Upper lobe of right lung (tissue), 1 donor: ENCODE measurements around the gene SUPV3L1. TPM values are rescaled to one million over a fixed set of nuclear protein-coding genes. Genes with fewer than 3 reads are reported as not detected.
A peak's percentile ranks its signal among the peaks of the same experiment; 100 is the strongest.

Experiments
- ATAC-seq: fragments of 200-7000 bp; cut with Tn5 transposase; one replicate; pipeline ENCODE4 v1.9.1; 2020; ENCODE audit warnings: mild to moderate bottlenecking, moderate library complexity
- DNase-seq: peaks from one replicate; pipeline ENCODE4 v3.0.0-alpha.2; 2020
- H3K27ac ChIP-seq: fragments of 200-600 bp; one replicate; pipeline ENCODE4 v1.8.0; 2022
- H3K27me3 ChIP-seq: fragments of 200-600 bp; one replicate; pipeline ENCODE4 v1.8.0; 2022; ENCODE audit warnings: mild to moderate bottlenecking
- H3K36me3 ChIP-seq: fragments of 200-600 bp; one replicate; pipeline ENCODE4 v1.8.0; 2022
- H3K4me1 ChIP-seq: fragments of 200-600 bp; one replicate; pipeline ENCODE4 v1.8.0; 2022
- H3K4me3 ChIP-seq: fragments of 200-600 bp; one replicate; pipeline ENCODE4 v1.8.0; 2022; ENCODE audit warnings: mild to moderate bottlenecking
- H3K9me3 ChIP-seq: fragments of 200-600 bp; one replicate; pipeline ENCODE4 v1.8.0; 2022
- intact Hi-C: fragments of 100-400 bp; cut with DNase I; formaldehyde crosslinking; loops from one replicate; pipeline ENCODE4 v1.11.0; 2022
- total RNA-seq: library from RNA; stranded (reverse); fragmentation: NEBNext Ultra II Directional; extraction: Animal tissue kit (Norgen Biotek cat#: 25700); gene quantifications from one replicate; pipeline ENCODE4 v1.2.1, GENCODE V29; 2021
- TF ChIP-seq, protein P1 (sequence below): fragments of 200-600 bp; IDR thresholded peaks from one replicate; pipeline ENCODE4 v1.8.0; 2022; ENCODE audit warnings: antibody characterized with exemption
- donor health status: DM: no; HTN: yes; CAD: no; lungs with severe emphysema.

The SUPV3L1 gene
- total RNA-seq, 1 donor from 2014 or later, result 21.0 TPM

DNA sequence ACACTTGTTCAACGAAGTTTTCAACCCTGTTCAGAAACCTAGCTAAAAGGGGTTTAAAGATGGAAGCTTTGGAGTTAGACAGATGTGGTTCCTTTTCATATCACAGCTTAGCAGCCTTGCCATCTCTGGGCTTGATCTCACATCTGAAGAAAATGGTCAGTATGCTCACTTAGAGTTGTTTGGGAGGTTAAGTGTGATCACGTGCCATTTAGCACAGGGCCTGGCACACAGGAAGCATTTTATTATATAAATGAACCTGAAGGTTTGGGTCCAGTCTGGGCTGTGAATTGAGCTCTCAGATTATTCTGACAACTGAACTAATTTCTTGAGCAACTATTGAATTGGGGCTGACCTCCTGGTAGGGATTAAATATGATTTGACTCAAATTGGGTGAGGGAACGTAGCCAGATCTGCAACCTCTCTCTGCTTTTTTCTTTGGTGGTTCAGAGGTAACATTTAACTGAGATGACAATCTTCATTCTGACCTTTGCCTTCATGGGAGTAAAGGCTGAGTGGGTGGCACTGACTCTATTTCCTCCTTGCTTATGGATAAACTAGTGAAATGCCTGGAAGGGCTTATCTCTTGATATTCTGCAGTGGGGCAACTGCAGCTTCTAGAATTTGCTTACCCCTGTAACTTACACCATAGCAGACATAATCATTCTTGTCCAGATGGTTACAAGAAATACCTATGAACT lies 29.9 kb downstream of the SUPV3L1 start:
- H3K27ac ChIP-seq, result no peak overlapping the region
- ATAC-seq, result peak; percentile 19
- H3K4me1 ChIP-seq, result no peaks in the 10 kb centered on the region
- peaks cover 40% of the 10 kb centered on the region for H3K36me3 ChIP-seq
- TF ChIP-seq, protein P1, sequence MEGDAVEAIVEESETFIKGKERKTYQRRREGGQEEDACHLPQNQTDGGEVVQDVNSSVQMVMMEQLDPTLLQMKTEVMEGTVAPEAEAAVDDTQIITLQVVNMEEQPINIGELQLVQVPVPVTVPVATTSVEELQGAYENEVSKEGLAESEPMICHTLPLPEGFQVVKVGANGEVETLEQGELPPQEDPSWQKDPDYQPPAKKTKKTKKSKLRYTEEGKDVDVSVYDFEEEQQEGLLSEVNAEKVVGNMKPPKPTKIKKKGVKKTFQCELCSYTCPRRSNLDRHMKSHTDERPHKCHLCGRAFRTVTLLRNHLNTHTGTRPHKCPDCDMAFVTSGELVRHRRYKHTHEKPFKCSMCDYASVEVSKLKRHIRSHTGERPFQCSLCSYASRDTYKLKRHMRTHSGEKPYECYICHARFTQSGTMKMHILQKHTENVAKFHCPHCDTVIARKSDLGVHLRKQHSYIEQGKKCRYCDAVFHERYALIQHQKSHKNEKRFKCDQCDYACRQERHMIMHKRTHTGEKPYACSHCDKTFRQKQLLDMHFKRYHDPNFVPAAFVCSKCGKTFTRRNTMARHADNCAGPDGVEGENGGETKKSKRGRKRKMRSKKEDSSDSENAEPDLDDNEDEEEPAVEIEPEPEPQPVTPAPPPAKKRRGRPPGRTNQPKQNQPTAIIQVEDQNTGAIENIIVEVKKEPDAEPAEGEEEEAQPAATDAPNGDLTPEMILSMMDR, result no peak
- no peaks in the 10 kb centered on the region for H3K27me3 ChIP-seq
- intact Hi-C loops, result no loop called here
- H3K4me3 ChIP-seq, result no peak overlapping the region
- no peaks in the 10 kb centered on the region for H3K9me3 ChIP-seq
- DNase-seq, result no peak

DNA sequence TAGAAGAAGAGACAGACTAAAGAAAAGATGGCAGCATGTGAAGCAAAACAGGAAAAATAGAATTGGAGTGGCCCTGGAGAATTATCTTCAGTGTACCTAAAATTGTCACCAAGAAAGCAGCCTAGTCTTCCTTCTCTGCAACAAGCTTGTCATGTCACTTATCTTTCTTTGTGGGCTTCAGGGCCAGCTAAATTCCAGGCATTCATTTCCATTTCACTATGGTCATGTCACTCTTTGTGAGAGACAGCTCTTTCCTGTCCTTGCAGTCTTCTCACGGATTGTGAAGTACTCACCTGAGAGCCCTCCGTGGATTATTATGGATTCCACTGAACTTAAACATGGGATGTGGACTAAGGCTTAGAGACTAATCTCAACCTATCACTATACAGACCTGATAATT lies 31.1 kb downstream of the SUPV3L1 start:
- no peak for DNase-seq
- Histone ChIP-seq H3K27me3 (no peaks in the 10 kb centered on the region), H3K4me3 (no peak overlapping the region), H3K27ac (no peak overlapping the region), H3K9me3 (no peaks in the 10 kb centered on the region), H3K36me3 (peaks cover 28% of the 10 kb centered on the region), H3K4me1 (peaks cover 9% of the 10 kb centered on the region)
- TF ChIP-seq, protein P1, result no peak
- intact Hi-C loops, result no loop called here
- ATAC-seq, result no peak

DNA sequence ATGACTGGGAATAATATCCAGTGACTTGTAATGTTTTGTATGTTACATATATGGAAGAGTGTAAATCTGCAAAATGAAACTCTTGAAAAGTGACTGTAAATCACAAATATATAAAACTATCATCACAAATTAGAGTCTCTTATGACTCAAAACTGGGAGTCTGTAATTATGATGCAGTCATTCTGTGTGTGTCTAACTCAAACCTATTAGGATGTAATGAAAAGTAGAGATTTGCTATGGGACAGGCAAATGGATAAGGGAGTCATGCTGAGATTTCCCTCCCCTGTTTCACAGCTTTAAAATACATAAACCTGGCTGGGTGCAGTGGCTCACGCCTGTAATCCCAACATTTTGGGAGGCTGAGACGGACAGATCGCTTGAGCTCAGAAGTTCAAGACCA lies 31.5 kb downstream of the SUPV3L1 start:
- no peaks in the 10 kb centered on the region for H3K27me3 ChIP-seq
- H3K9me3 ChIP-seq, result no peaks in the 10 kb centered on the region
- DNase-seq, result no peak
- no peak overlapping the region for H3K4me3 ChIP-seq
- H3K27ac ChIP-seq, result no peak overlapping the region
- ATAC-seq, result no peak
- intact Hi-C loops, result no loop called here
- peaks cover 24% of the 10 kb centered on the region for H3K36me3 ChIP-seq
- H3K4me1 ChIP-seq, result peaks cover 10% of the 10 kb centered on the region
- TF ChIP-seq, protein P1, result no peak

DNA sequence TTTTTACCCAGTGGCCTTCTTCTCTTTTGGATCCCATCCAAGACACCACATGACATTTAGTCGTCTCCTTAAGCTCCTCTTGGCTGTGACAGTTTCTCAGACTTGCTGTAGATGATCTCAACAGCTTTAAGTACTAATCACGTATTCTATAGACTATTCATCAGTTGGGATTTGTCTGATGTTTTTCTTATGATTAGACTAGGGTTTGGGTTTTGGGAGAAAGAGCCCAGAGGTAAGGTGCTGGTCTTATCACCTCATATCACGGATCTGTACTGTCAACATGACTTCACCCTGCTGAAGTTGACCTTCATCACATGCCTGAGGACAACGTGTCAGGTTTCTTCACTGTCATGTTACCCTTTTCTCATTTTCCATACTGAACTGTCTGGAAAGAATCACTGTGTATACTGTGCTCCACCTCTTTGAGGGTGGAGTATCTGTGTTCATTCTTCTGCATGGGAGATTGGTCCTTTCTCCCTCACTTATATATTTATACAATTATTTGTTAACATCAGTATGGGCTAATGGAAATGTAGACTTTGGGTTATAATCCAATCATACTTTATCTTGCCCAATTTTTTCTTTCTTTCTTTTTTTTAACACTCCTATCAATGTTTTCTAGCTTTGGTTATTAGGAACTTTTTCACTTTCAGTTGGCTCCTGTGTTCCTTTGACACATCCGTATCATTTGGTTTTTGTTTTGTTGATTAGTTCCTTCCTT lies 33.7 kb downstream of the SUPV3L1 start:
- DNase-seq, result no peak
- intact Hi-C loops, result no loop called here
- TF ChIP-seq, protein P1, result no peak

DNA sequence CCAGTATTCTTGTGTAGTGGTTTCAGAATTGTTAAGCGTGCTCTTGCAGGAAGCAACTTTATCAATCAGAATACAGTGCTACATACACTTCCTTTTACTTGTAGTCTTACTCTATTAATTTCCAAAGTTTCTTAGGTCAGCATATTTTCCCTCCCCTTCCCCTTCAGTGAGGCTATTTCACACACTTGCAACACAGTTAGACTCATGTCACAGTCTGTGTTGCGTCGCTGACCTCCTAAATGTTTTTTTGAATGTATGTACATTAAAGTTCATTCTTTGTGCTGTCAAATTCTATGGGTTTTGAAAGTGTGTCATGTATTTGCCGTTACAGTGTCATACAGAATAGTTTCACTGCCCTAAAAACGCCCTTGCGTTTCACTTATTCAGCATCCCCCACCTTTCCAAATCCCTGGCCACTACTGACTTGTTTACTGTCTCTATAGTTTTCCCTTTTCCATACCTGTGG lies 34.7 kb downstream of the SUPV3L1 start:
- TF ChIP-seq, protein P1, result no peak
- ATAC-seq (peak; percentile 47), DNase-seq (no peak)
- H3K4me1 ChIP-seq, result peaks cover 10% of the 10 kb centered on the region
- no peaks in the 10 kb centered on the region for H3K27me3 ChIP-seq
- no peak overlapping the region for H3K4me3 ChIP-seq
- H3K9me3 ChIP-seq, result no peaks in the 10 kb centered on the region
- no peaks in the 10 kb centered on the region for H3K36me3 ChIP-seq
- no peak overlapping the region for H3K27ac ChIP-seq
- intact Hi-C loops, result no loop called here

More for the DNA sequence above, 33.7 kb downstream of the SUPV3L1 start:
- no peak for ATAC-seq
- Histone ChIP-seq H3K27ac (no peak overlapping the region), H3K36me3 (peaks cover 2% of the 10 kb centered on the region), H3K27me3 (no peaks in the 10 kb centered on the region), H3K9me3 (no peaks in the 10 kb centered on the region), H3K4me1 (peaks cover 10% of the 10 kb centered on the region), H3K4me3 (no peak overlapping the region)
